GM23248 (cell line): ENCODE measurements around the gene TCEAL1.

Experiments
- EZH2 ChIP-seq: fragments of 200-600 bp; sonication (generic); IDR thresholded peaks from 2 replicates; pipeline ENCODE4 v1.6.1; 2018; ENCODE audit warnings: antibody characterized with exemption, mild to moderate bottlenecking; ENCODE audit not compliant: insufficient read depth, poor library complexity, severe bottlenecking
- EZH2phosphoT487 ChIP-seq: fragments of 200-600 bp; sonication (generic); IDR thresholded peaks from 2 replicates; pipeline ENCODE4 v1.6.1; 2018; ENCODE audit warnings: antibody characterized with exemption, moderate library complexity, mild to moderate bottlenecking, low read depth; ENCODE audit not compliant: insufficient read depth

GRCh38 chrX:103631145-103631544, 2.4 kb downstream of the TCEAL1 start:
- TF ChIP-seq EZH2phosphoT487 (no peak), EZH2 (no peak)
